Measurements from ENCODE around the gene PTPRD.

- TF ChIP-seq REST (IDR thresholded peaks at IDR 0.05; ENCODE audit: unreplicated experiment) (no peak), POLR2AphosphoS5 (IDR thresholded peaks at IDR 0.05; ENCODE audit: low read depth) (no peak), EZH2 (IDR thresholded peaks at IDR 0.05; ENCODE audit: low read depth, unreplicated experiment) (no peak)
Observed at GRCh38 chr9:8331507-8332330, 2281.1 kb downstream of the PTPRD start.
